ENCODE results near the gene FAM3D.

The FAM3D gene

DNA sequence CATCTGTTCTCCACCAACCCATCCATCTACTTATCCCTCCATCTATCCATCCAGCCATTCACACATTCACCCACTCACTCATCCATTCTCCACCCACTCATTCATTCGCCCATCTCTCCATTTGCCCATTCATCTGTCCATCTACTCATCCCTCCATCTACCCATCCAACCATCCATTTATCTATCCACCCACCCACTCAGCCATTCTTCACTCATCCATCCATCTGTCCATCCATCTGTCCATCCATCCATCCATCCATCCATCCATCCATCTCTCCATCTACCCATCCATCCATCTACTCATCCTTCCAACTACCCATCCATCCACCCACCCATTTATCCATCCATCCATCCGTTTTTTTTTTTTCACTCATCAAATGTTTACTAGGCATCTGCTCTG is 13.9 kb downstream of the FAM3D start:
- no peak for DNase-seq

DNA sequence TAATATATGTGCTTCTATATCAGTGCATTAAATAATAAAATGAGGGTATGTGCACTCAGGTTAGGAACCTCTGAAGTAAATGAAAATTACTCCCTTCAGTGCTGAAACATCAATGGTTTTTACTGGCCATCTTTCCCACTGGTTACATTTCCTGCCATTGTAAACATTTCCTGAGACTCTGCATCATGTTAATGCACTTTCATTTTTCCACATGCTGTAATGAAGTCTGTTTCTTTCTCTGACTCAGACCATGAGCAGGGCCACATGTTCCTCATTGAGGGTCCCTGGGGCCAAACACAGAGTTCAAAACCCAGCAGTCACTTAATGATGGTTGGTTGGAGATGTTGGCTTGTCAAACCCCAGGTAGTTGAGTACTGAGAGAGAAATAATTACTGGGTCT is 15.3 kb downstream of the FAM3D start:
- no peak for DNase-seq

DNA sequence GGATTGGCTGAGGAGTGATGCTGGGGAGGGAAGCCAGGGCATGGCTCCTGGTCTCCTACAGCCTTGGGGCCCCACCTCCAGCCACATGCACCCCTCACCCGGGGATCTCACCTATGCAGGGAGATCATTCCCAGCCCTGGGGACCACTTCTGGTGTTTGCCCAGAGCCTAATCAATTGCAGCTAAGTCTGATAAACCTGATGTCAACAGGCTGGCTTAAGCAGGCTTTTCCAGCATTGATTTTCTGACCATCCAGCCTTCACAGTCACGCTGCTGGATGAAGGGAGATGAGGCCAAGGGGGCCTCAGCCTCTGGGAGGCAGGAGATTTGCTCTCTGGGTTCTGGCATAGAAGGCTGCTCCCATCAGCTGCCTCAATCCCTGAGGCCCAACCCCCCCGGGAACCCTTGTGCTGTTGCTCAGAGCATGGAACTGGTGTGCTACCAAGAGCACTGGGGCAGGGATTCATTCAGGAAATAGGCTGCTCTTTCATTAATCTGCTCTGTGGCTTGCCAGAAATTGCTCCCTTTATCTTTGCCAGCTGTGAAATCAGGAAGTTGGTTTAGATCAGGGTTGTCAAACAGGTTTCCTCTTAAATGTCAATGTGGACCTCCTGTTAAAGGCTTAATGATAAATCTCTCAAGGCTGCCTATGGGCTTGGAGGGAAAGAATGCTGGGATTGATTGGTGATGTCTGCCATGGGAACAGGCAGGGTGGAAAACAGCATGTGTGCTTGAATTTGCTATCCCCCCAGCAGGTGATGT is 19.0 kb downstream of the FAM3D start:
- DNase-seq: no peak

DNA sequence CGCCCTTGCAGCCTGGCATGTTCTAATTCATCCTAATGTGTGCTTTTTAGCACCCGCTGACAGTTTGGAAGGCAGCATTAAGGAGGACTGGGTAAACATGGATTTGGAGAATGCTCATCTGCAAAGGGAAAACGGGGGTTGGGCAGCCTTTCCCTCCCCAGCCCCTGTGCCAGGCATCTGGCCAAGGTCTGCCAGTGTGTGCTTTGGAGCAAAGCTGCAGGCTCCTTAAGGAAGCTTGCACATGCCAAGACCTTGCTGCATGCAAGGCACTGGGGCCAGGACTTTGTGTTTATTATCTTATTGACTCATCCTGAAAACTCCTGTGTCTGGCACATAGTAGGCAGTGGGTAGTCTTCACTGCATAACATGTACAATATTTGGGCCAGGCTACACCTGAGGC is 20.1 kb downstream of the FAM3D start:
- DNase-seq: no peak

DNA sequence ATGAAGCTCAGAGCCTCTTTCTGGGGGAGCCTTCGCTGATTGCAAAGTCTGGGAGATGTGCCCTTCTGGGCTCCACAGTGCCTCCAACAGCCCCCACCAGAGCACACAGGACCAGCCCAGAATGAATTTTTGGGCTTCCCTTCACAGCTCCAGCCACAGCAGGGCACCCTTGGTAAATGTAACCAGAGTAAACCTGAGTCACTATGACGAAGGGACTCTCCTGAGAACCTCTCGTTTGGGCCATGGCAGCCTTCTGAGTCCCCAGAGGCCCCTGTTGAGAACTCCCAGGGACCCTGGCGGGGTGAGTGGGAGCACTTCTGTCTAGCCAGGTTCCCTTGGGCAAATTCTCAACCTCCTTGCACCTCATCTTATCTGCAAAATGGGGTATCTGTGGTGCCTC is 20.8 kb downstream of the FAM3D start:
- no peak for DNase-seq

DNA sequence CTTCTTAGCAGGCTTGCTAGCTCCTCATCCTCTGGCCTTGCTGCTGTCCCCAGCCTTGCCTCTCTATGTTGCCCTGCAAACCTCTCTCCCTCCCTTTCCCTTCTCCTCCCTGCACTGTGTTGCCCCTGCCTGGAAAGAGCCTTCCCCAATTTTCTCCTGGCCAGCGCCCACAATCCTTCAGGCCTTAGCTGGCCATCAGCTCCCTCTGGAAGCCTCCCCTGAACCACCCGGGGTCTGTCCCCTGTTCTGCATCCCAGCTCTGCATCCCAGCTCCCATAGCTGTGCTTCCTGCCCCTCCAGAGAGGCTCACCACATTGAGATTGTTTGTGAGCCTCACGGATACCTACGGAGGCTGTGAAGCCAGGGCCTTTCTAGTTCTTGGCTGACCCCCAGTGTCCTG is 23.7 kb downstream of the FAM3D start:
- no peak for DNase-seq

DNA sequence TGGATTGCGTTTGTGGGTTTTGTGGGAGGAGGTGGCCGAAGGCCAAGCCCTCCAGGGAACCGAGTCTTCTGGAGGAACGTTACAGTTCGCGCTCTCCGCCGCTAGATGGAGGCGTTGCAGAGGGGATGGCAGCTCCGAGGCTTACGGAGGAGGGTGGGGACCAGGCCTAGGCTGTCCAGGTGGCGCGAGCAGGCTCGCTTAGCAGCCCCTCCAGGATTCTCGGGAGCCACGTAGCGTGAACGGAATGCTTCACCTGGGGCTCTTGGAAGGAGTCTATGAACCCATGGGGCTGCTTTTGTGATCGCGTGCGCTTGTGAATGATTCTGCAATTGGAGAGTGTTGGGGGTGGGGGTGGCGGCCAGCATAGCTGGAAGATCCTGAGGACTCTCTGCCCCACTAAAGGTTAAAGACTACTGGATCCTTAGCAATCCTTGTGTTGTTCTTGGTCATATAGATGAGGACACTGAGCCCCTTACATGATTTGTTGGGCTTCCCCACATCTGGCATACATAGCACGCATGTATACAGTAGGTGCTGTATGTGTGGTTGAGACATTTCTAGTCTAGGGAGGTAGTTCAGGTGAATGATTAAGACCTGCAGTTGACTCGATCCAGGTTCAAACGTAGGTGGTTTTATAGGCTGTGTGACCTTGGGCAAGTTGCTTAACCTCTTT is 25.7 kb downstream of the FAM3D start:
- peak; percentile 37 to 46 for DNase-seq

DNA sequence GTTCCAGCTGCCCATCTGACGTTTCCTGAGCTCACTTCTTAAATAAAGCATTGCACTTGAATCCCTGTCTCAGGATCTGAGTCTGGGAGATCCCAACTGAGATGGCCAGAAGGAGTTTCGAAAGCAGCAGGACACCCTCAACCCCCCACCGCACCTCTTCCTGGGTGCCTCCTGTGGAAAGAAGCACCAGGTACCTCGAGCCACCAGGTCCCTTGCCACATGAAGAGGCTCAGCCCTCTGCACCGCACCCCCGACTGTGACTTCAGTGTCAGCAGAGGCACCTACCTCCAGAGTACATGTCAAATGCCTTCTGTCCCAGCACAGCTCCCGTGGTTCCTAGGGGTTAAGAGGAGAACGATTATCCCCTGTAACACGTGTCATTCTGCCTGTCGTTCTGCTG is 26.7 kb downstream of the FAM3D start:
- DNase-seq: no peak

DNA sequence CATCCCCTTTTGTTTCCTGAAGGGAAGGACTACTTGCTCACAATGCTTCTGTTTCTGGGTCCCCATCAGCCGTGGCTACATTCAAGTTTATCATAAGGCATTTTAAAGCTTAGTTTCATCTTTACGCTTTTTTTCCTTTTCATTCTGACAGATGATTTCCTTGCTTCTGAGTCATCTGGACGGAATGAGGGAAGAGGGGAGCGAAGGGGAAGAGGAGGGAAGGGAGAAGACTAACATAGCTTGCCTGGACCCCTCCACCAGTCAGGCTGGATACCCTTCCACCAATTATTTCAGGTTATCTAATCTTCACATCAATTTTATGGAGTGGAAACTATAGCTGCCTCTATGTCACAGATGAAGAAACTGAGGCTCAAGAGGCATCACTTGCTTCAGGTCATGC is 27.6 kb downstream of the FAM3D start:
- no peak for DNase-seq

DNA sequence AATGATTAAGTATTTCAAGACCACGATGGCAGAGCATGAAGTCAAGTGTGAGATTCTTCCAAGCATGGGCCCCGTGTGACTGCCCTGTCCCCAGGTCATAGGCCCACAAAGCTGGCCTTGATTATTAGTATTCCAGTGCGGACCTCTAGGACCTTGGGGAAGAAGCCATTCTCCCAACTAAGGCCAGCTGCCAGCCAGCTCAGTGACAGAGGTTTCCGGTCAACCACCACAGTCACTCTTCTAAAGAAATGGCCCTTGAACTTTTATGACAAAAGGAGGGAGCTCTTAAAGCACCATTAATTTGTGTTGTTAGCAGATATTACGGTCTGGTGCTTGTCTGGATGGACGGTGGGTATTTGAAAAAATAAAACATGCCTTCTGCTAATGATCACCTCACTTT is 28.0 kb downstream of the FAM3D start:
- no peak for DNase-seq

DNA sequence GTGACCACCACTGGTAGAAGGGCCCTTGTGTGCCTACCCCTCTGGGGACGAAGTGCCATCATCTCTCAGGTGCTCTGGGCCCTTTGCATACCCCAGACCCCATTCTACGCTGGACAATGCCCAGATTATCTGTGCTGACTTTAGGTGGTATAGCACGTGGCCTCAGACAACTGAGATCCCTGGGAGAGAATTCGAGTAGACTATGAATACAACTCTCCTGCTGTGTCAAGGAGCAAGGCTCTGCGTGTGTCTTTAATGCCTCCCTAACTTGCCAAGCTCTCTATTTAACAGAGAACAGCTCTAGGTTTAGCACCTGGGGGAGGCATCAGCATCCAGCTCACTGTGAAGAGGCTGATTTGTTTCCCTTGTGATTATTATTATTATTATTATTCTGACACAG is 29.1 kb downstream of the FAM3D start:
- DNase-seq: no peak

DNA sequence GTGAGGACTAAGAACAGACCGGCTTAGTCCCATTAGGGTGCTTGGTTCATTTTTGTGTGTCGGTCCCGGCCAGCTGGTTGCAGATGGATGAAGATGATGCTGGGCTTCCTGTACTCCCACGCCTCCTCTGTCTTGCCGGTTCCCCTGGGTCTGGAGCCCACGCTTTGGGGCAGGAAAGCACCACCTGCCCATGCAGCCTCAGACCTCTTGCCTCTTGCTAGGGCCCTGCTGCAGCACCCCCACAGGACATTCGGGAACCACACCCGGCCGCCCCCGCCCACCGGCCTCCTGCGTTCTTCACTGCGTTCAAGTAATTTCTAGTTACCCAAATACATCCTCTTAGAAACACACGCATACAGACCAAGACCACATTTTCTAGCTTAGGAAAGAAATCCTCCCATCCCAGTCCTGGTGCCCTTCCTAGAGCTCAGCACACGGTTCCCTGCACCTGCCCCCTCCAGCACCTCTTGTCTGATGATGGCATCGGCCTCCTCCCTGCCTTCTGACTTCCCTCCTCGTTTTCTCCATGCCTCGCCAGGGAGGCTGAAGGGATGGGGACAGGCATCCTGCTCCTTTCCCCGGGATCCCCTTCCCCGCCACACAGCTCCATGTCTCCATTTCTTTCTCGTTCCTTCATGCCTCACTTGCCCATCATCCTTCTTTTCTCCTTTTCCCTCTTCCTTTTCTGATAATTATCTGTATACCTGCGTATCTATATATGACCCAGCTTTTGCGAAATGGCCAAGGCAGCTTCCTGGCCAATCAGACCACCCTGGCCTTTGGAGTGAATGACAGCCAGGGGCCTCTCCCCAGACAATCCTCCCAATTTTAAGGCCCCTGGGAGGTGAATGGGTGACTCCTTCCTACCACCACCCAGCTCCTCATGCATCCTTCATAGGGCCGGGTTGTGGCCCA is 30.9 kb downstream of the FAM3D start:
- DNase-seq: no peak

DNA sequence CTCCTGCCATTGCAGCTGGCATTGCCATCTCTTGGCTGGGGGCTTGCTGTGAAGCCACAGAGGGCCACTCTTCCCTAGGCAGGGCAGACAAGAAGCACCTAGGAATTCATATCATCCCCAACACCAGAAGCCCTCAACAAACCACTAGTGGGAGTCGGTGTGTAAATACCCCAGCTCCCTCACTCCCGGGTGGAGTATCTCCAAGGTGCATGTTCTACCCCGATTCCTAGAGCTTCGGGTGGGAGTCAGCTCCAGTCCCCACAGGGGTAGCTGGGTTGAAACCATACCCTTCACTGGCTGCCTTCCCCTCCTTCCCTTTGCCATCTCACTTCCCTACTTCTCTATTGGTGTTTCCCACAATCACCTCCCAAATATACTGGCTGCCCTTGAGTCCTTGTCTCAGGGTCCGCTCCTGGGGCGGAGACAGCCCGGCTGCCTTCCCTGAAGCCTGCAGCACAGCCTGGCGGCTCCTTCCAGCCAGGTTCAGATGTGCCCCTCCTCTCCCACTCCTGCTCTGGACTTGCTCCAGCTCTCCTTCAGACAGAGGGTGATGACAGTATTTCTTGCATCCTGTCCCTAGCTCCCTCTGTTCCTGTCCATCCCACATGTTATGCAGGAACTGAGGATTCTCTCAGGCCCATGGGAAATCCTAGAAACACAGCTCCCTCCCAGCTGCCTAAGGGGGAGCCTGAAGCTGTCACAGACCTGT is 33.3 kb downstream of the FAM3D start:
- no peak for DNase-seq

DNA sequence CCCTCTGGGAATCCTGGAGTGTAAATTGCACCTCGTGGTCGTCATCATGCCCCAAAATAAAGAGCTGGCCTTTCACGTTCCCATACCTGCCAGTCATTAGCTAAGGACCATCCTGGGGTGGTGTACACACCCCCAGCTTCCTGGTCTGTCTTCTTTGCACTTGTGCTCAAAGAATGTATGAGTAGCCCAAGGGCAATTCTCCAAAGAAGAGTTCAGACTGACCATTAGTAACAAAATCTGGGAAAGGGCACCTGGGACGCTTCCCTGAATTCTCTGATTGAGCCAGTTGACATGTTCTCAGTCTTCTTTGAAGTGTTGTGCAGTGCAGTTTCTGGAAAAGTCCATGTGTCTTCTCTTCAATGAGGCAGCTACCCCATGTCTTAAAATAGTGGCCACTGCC is 34.8 kb downstream of the FAM3D start:
- no peak for DNase-seq

DNA sequence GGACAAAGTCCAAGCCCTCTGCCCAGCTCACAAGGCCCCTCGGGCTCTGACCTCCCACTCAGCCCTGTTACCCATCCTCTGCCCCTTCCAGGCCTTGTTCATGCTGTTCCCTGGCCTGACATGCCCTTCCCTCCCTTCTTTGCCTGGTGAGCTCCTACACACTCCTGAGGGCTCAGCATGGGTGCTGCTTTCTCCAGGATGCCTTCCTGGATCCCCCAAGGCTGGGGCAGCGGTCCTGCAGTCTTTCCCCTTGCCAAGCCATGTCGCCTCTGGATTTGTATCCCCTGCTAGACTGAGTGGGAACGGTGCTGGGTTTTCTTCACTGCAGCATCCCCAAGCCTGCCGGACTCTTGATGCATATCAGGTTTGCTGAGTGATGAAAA is 35.9 kb downstream of the FAM3D start:
- no peak for DNase-seq

DNA sequence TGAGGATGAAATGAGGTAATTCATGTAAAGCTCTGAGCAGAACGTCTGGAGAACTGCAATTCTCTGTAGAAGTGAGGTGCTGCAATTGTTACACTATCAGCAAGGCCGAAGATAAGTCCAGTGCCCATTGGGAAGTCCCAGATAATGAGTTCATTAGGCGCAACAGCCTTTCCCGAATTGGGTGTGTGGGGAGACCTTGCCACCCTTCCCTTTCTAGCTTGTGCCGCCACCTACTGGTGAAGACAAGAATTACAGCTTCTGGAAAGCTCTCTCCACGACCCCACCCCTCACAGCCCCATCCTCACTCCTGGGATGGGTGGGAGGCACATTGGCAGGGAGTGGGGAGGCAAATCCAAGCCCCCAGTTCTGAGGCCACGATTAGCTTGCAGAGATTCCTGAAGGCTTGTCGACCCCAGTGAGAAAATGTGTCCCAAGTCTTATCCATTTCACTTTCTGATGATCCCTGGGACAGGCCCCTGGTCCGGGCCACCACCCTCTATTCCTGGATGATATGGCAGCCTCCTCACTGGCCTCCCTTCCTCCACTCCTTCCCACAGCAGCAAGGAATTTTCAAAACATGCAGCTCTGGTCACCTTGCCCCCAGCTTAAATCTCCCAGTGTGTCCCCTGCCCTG is 36.4 kb downstream of the FAM3D start:
- DNase-seq: peak; percentile 48 to 61

DNA sequence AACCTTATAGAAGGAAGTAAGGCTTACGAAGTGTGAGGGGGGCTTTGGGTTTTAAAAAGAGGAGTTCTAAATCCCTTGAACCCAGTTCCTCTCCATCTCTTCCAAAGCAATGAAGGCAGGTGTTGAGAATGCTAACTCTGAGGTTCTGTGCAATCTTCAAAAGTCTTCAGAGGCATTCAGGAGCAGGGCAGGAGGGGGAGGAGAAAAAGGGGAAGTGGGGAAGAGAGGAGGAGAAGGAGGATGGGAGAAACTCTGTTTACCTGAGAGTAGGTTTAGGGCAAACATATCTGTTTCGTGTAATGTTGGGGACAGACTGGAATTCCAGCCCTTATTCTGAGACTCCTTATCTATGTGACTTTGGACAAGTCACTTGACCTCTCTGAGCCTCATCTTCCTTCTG is 36.9 kb downstream of the FAM3D start:
- DNase-seq: no peak

DNA sequence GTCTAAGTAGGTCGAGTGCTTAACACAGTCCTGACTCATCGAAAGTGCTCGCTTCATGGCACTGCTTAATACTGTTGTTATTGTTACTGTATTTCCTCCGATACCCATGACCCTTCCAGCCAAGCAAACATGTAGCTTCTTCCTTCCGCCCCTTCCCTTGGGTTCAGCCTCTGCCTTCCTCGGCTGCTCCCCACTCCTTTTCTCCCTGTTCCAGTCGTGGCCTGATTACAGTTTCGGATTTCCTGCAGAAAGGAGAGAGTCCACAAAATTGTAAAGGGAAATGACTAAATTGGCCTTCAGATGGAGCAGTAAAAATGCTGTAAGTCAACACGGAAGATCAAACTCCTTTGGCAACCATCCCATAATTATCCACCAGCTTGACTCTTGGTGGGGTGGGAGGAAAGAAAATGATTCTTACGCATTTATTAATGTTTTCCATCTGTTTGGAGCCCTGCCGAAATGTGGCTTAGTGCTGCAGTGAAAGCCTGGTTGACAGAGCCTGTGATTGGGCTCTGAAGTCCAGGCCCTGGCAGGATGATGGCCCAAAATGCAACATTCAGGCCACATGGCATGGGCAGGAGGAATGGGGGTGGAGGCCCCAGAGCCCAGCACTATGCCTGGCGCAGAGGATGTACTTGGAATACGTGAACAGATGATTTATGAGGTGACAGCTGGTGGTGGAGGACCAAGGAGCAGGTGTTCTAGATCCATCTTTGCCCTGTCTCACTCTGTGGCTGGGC is 37.6 kb downstream of the FAM3D start:
- no peak for DNase-seq

DNA sequence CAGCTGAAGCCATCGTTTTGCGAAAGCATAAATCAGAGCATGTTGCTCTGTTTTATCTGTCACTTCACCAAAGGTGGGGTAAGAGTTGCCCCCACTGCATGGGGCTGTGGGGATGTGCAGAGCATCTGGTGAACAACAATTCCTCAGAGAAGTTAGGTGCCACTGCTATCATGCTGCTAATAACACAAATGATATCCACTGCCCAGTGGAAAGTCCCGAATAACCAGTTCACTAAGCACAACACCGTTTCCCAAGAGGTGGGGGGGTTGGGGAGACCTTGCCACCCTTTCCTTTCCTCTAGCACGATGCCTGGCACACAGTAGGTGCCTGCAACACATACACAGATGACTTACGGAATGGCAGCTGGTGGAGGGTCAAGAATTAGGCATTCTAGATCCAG is 38.6 kb downstream of the FAM3D start:
- no peak for DNase-seq

DNA sequence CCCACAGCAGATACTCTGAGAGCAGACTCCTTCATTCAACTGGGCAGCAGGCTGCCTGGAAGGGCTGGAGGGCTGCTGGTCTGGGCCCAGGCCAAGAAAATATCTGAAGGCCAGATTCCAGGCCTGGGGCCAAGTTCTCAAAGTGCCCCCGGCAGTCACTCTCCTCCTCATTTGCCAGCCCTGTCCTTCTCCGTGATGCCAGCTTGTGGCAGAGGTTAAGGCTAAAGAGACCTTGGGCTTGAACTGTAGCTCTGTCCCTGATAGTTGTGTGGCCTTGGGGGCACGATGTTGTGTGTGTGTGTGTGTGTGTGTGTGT is 39.0 kb downstream of the FAM3D start:
- no peak for DNase-seq

DNA sequence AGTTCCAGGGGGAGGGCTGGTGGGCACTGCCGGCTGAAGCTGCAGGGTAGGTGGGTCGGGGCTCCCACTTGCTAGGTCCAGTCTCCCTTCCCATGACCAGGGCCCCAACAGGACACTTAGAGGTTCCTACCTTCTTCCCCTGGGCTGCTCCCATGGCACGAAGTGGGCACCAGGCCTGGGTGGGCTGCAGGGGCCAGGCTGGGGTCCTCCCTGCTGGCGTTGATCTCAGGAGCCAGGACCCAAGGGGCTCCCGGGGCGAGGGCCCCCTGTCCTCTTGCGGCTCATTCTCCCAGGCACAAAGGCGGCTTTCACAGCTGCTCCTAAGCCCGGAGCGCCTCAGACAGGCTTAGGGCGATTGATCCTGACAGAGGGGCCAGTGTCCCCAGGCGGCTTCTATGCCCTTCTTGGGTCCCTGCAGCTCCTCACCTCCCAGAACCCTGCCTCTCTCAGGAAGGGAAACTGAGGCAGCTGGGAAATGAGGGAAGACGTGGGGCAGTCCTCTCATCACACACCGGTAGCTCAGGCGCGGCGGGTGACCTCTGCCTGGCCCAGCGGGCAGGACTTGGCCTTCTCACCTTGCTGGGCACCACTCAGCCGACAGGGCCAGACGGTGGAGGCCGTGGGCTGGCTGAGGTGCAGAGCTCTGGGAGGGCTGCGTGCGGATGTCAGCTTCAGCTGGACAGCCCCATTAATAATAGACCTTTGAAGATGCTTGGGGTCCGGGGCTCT is 39.6 kb downstream of the FAM3D start:
- DNase-seq: no peak

All from CD4-positive, alpha-beta T cell treated with Interferon alpha-2 for 1 hour (primary cell).